Activated CD8-positive, alpha-beta memory T cell treated with anti-CD3 and anti-CD28 coated beads for 1 hour (primary cell): ENCODE data around the gene MRC2.
"Not testable (repeated sequence)": the region's sequence is repeated elsewhere in the genome, so short reads cannot be mapped to it uniquely, and the experiment has no call there.

Source experiments
- DNase-seq, 2 donors: peaks; one replicate each; pipeline ENCODE4 v3.0.0-alpha.2; 2020; ENCODE audit warnings: low read depth in 1 of 2; ENCODE audit errors: extremely low read depth in 1 of 2

Gene MRC2

GRCh38 chr17:62676231-62676943 is 48.9 kb downstream of the MRC2 start:
- no peak for DNase-seq

GRCh38 chr17:62676952-62677596 is 49.6 kb downstream of the MRC2 start:
- DNase-seq = no peak

- DNase-seq = no peak
Observed at GRCh38 chr17:62678214-62678919, 50.9 kb downstream of the MRC2 start.

GRCh38 chr17:62679866-62680377 is 52.5 kb downstream of the MRC2 start:
- DNase-seq = no peak

GRCh38 chr17:62680541-62681052 is 53.1 kb downstream of the MRC2 start:
- no peak for DNase-seq

- no peak for DNase-seq
Observed at GRCh38 chr17:62681061-62681938, 53.8 kb downstream of the MRC2 start.

GRCh38 chr17:62681939-62682381 is 54.5 kb downstream of the MRC2 start:
- no peak for DNase-seq

- no peak for DNase-seq
Observed at GRCh38 chr17:62684179-62684578, 56.7 kb downstream of the MRC2 start.

- DNase-seq = no peak
Observed at GRCh38 chr17:62687997-62688396, 60.5 kb downstream of the MRC2 start.

GRCh38 chr17:62688398-62689160 is 61.1 kb downstream of the MRC2 start:
- DNase-seq = no peak

- DNase-seq = no peak
Observed at GRCh38 chr17:62689441-62690167, 62.1 kb downstream of the MRC2 start.

GRCh38 chr17:62690168-62690897 is 62.9 kb downstream of the MRC2 start:
- DNase-seq = no peak

GRCh38 chr17:62691589-62691915 is 64.1 kb downstream of the MRC2 start:
- DNase-seq = not testable (repeated sequence)

GRCh38 chr17:62692159-62692651 is 64.7 kb downstream of the MRC2 start:
- DNase-seq = no peak

- DNase-seq = no peak
Observed at GRCh38 chr17:62692721-62693431, 65.4 kb downstream of the MRC2 start.

GRCh38 chr17:62693616-62694409 is 66.3 kb downstream of the MRC2 start:
- no peak for DNase-seq
